Fibroblast of pulmonary artery (primary cell): ENCODE results near the gene PTPRN2.

ENCODE experiments used
- DNase-seq: peaks from one replicate; pipeline ENCODE4 v3.0.0-alpha.2; 2010; ENCODE audit warnings: low read depth
- H3K4me3 ChIP-seq: replicated peaks from 2 replicates; pipeline ENCODE4 v1.5.1; 2011; ENCODE audit warnings: low read depth, mild to moderate bottlenecking, control low read depth, low read length, moderate library complexity
- CTCF ChIP-seq: IDR thresholded peaks from 2 replicates; pipeline ENCODE4 v1.5.1; 2011; ENCODE audit warnings: mild to moderate bottlenecking, control low read depth, low read length, inconsistent platforms; ENCODE audit errors: missing control alignments

The PTPRN2 gene

GRCh38 chr7:157757776-157758467 is 829.7 kb downstream of the PTPRN2 start:
- H3K4me3 ChIP-seq: no peak overlapping the region
- no peak for DNase-seq
- no peak for TF ChIP-seq CTCF

- no peak for DNase-seq
- no peak overlapping the region for H3K4me3 ChIP-seq
- no peak for TF ChIP-seq CTCF
These were observed 830.4 kb downstream of the PTPRN2 start for GRCh38 chr7:157757211-157757610.

DNA sequence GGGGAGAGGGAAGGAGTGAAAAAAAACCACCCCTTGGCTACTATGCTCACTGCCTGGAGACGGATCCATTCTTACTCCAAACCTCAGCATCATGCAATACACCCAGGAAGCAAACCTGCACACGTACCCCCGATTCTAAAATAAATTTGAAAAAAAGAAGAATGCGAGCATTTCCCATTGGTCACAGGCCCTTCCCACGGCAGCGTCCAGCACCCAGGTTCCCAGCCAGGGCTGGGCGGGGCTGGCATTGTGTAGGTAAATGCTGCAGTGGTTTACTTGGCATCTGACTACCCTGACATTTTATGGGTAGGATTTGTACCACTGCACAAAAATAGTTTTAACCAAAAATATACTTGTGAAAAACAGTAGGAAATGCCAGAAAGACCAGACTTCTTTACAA is 831.9 kb downstream of the PTPRN2 start:
- H3K4me3 ChIP-seq: no peak overlapping the region
- no peak for DNase-seq
- TF ChIP-seq CTCF: no peak

DNA sequence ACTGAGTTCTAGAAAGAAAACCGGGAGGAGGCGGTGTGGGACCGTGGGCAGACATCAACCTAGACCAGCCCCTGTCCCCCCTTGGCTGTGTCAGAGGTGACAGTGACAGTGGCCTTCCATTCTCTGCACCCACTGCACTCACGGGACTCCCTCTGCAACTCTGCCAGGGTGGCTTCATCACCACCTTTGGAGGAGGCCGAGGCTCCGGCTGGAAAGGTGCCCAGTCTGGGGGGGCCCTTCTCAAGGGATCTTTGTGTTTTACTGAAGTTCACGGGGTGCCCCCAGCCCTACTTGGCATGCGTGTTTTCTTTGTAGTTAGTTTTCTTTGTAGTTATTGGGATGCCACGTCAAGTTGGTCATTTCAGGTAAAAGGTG is 833.2 kb downstream of the PTPRN2 start:
- no peak for TF ChIP-seq CTCF
- DNase-seq: no peak

DNA sequence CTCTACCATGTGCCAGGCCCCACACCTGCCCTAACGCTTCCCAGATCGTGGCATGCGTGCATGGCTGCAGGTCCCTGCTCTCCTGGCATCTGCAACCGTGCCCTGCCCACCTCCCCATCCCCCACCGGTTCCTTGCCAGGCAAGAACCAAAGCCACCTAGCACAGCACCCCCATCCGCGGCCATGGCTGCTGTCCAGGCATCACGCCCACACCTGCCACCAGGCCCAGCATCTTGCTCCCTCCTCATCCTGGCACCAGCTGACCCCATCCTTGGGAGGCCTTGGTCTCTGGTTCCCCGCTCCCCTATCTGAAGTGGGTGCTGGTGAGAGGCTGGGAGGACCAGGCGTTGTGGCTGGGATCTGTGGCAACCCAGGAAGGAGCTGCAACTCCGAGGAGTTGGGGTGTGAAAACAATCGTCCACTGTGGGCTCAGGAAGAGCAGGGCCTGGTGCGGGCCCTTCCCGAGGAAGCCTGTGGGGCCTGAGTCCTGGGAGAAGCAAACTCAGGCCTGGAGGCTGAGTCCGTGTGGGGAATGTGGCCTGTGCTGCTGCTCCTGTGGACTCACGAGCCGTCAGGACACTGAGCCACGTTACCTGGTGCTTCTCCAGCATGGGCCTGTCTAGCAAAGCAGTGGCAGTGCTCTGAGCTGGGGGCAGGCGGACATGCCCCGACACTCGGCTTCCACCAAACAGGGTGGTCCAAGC is 833.8 kb downstream of the PTPRN2 start:
- no peak overlapping the region for H3K4me3 ChIP-seq
- DNase-seq: no peak
- TF ChIP-seq CTCF: no peak

More for the DNA sequence above, 833.2 kb downstream of the PTPRN2 start:
- H3K4me3 ChIP-seq: no peak overlapping the region

DNA sequence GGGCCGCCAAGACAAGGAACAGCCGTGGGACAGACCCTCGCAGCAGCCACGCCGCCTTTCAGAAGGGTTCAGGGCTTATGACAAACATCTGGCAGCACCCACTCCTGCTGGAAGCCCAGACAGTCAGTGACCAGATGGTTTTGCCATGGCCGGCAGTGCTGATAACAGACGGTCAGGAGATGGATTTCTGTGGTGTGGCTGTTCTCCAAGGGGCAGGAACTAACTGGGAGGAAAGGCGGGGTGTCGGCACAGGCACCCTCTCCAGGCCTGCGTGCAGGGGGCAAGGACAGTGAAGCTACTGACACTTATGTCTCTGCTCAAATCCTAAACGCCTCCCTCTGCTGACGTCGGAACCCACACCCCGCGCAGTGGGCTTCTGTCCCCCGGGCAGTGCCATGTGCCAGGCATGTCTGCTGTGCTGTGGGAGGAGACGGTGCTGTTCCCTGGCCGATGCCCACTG is 834.8 kb downstream of the PTPRN2 start:
- no peak for TF ChIP-seq CTCF
- no peak for DNase-seq
- no peak overlapping the region for H3K4me3 ChIP-seq
